ENCODE results near the gene RNF43. TPM values are rescaled to one million over a fixed set of nuclear protein-coding genes. Genes with fewer than 3 reads are reported as not detected.

Gene RNF43
- total RNA-seq, 1 experiment from 2014 or later, result 3.8 TPM

GRCh38 chr17:58386708-58387107 lies 30.6 kb downstream of the RNF43 start:
- Histone ChIP-seq H3K79me2 (ENCODE audit: low read length) (no peaks in the 10 kb centered on the region), H3K9ac (ENCODE audit: low read length) (no peak overlapping the region), H3K4me3 (ENCODE audit: low read length) (no peak overlapping the region), H3K4me1 (ENCODE audit: insufficient read depth, low read length) (peaks cover 37% of the 10 kb centered on the region), H3K36me3 (ENCODE audit: low read depth, low read length) (no peaks in the 10 kb centered on the region), H3K4me2 (ENCODE audit: low read length) (no peak overlapping the region), H3K9me2 (replicated peaks; ENCODE audit: low read length) (no peaks in the 10 kb centered on the region), H3K9me3 (ENCODE audit: low read length) (no peaks in the 10 kb centered on the region), H3K27ac (ENCODE audit: low read length) (no peak overlapping the region), H2AFZ (ENCODE audit: low read length) (no peak overlapping the region), H4K20me1 (ENCODE audit: low read length) (no peaks in the 10 kb centered on the region), H3K27me3 (ENCODE audit: low read length) (no peaks in the 10 kb centered on the region), H3F3A (ENCODE audit: low read length, unreplicated experiment) (peaks cover 4% of the 10 kb centered on the region)
- ATAC-seq, result no peak
- TF ChIP-seq EZH2phosphoT487 (IDR thresholded peaks at IDR 0.05; ENCODE audit: borderline replicate concordance, low read length), result no peak
- no peak for TF ChIP-seq EZH2 (IDR thresholded peaks at IDR 0.05; ENCODE audit: low read length, unreplicated experiment)
- no peak for TF ChIP-seq CTCF (conservative IDR thresholded peaks at IDR 0.05; ENCODE audit: low read depth, low read length)
- CTCF ChIA-PET, result no interaction called here
- intact Hi-C loops (cut with micrococcal nuclease), result no loop called here
- POLR2A ChIA-PET (ENCODE audit: unreplicated experiment), result no interaction called here
- no TSS peak for BruUV-seq (replicated peaks)
- no peak for DNase-seq

GRCh38 chr17:58385359-58385899 lies 31.9 kb downstream of the RNF43 start:
- Histone ChIP-seq H3K79me2 (ENCODE audit: low read length) (no peaks in the 10 kb centered on the region), H3K4me3 (ENCODE audit: low read length) (no peak overlapping the region), H2AFZ (ENCODE audit: low read length) (no peak overlapping the region), H3K9me3 (ENCODE audit: low read length) (no peaks in the 10 kb centered on the region), H3F3A (ENCODE audit: low read length, unreplicated experiment) (peaks cover 4% of the 10 kb centered on the region), H4K20me1 (ENCODE audit: low read length) (no peaks in the 10 kb centered on the region), H3K4me1 (ENCODE audit: insufficient read depth, low read length) (peaks cover 26% of the 10 kb centered on the region), H3K27ac (ENCODE audit: low read length) (no peak overlapping the region), H3K4me2 (ENCODE audit: low read length) (no peak overlapping the region), H3K27me3 (ENCODE audit: low read length) (no peaks in the 10 kb centered on the region), H3K9ac (ENCODE audit: low read length) (no peak overlapping the region), H3K36me3 (ENCODE audit: low read depth, low read length) (no peaks in the 10 kb centered on the region), H3K9me2 (replicated peaks; ENCODE audit: low read length) (no peaks in the 10 kb centered on the region)
- CTCF ChIA-PET, result no interaction called here
- POLR2A ChIA-PET (ENCODE audit: unreplicated experiment), result interaction anchor here (0.9 kb wide), 1 partner anchor 32 kb away, joined by 3 read pairs; the partner anchor contains the start of gene RNF43
- no TSS peak for BruUV-seq (replicated peaks)
- intact Hi-C loops (cut with micrococcal nuclease), result no loop called here
- ATAC-seq, result no peak
- no peak for TF ChIP-seq EZH2phosphoT487 (IDR thresholded peaks at IDR 0.05; ENCODE audit: borderline replicate concordance, low read length)
- TF ChIP-seq CTCF (conservative IDR thresholded peaks at IDR 0.05; ENCODE audit: low read depth, low read length), result no peak
- TF ChIP-seq EZH2 (IDR thresholded peaks at IDR 0.05; ENCODE audit: low read length, unreplicated experiment), result no peak
- no peak for DNase-seq

GRCh38 chr17:58384897-58385296 lies 32.4 kb downstream of the RNF43 start:
- BruUV-seq (replicated peaks), result no TSS peak
- Histone ChIP-seq H4K20me1 (ENCODE audit: low read length) (no peaks in the 10 kb centered on the region), H3K9me3 (ENCODE audit: low read length) (no peaks in the 10 kb centered on the region), H3K27me3 (ENCODE audit: low read length) (no peaks in the 10 kb centered on the region), H3K4me2 (ENCODE audit: low read length) (no peak overlapping the region), H3K36me3 (ENCODE audit: low read depth, low read length) (no peaks in the 10 kb centered on the region), H3K4me1 (ENCODE audit: insufficient read depth, low read length) (peaks cover 24% of the 10 kb centered on the region), H2AFZ (ENCODE audit: low read length) (no peak overlapping the region), H3K4me3 (ENCODE audit: low read length) (no peak overlapping the region), H3K79me2 (ENCODE audit: low read length) (no peaks in the 10 kb centered on the region), H3K27ac (ENCODE audit: low read length) (no peak overlapping the region), H3K9me2 (replicated peaks; ENCODE audit: low read length) (no peaks in the 10 kb centered on the region), H3K9ac (ENCODE audit: low read length) (no peak overlapping the region), H3F3A (ENCODE audit: low read length, unreplicated experiment) (peaks cover 4% of the 10 kb centered on the region)
- ChIA-PET POLR2A (ENCODE audit: unreplicated experiment) (no interaction called here), CTCF (no interaction called here)
- TF ChIP-seq CTCF (conservative IDR thresholded peaks at IDR 0.05; ENCODE audit: low read depth, low read length) (no peak), EZH2phosphoT487 (IDR thresholded peaks at IDR 0.05; ENCODE audit: borderline replicate concordance, low read length) (no peak), EZH2 (IDR thresholded peaks at IDR 0.05; ENCODE audit: low read length, unreplicated experiment) (no peak)
- no peak for ATAC-seq
- DNase-seq, result no peak
- intact Hi-C loops (cut with micrococcal nuclease), result no loop called here

Data from PC-3 (cell line).